HG03460 (cell line): Measurements from ENCODE around the gene GGT7.

ENCODE experiments used
- ATAC-seq: cut with Tn5 transposase; IDR thresholded peaks from one replicate; pipeline ENCODE4 v1.9.1; 2021; ENCODE audit not compliant: unreplicated experiment

GGT7 gene

DNA sequence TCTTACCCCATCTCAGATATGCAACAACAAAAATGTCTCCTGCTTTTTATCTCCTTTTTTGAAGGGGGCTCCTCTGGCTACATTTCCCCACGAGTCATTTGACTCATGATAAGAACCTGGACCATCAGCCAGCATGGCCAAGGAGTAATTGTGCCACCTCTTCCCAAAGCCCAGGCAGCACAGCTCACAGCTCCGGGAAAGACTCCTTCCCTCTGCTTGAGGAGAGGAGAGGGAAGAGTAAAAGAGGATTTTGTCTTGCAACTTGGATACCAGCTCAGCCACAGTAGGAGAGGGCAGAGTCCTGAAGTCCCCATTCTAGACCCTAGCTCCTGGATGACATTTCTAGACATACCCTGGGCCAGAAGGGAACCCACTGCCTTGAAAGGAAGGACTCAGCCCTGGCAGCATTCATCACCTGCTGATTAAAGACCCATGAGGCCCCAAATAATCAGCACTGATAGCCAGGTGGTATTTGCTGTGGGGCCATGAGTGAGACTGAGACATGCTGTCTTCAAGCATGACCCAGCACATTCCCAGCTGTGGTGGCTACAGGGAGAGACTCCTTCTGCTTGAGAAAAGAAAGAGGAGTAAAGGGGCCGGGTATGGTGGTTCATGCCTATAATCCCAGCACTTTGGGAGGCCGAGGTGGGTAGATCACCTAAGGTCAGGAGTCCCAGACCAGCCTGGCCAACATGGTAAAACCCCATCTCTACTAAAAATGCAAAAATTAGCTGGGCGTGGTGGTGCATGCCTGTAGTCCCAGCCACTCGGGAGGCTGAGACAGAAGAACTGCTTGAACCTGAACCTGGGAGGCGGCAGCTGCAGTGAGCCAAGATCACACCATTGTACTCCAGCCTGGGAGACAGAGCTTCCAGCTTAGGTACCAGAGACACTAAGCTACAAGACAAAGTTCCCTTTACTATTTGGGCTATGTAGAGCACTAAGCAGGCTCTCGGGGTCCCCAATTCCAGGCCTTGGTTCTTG lies 75.4 kb downstream of the GGT7 start:
- ATAC-seq, result no peak
